Pons (tissue), 1 donor: ENCODE data around the gene HOMER3.
"Not testable (repeated sequence)": the region's sequence is repeated elsewhere in the genome, so short reads cannot be mapped to it uniquely, and the experiment has no call there.

Source experiments
- DNase-seq: peaks from one replicate; pipeline ENCODE4 v3.0.0-alpha.2; 2016; ENCODE audit warnings: low spot score

HOMER3 gene

DNA sequence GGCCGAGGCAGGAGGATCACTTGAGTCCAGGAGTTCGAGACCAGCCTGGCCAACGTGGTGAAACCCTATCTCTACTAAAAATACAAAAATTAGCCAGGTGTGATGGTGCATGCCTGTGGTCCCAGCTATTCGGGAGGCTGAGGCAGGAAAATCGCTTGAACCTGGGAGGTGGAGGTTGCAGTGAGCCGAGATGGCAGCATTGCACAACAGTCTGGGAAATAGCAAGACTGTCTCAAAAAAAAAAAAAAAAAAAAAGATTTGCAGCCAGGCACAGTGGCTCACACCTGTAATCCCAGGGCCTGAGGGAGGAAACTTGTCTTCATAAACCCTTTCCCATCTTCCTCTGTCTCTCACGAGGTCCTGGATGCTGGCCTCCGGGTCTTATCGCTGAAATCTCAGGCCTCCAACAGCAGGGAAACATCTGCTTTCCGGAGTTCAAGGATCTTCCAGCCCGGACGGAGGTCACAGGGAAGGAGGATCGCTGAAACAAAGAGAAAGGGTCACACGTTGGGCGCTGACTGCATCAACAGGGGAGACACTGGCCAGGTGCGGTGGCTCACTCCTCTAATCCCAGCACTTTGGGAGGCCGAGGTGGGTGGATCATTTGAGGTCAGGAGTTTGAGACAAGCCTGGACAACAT, 11.5 kb upstream of the HOMER3 start:
- DNase-seq: not testable (repeated sequence)

DNA sequence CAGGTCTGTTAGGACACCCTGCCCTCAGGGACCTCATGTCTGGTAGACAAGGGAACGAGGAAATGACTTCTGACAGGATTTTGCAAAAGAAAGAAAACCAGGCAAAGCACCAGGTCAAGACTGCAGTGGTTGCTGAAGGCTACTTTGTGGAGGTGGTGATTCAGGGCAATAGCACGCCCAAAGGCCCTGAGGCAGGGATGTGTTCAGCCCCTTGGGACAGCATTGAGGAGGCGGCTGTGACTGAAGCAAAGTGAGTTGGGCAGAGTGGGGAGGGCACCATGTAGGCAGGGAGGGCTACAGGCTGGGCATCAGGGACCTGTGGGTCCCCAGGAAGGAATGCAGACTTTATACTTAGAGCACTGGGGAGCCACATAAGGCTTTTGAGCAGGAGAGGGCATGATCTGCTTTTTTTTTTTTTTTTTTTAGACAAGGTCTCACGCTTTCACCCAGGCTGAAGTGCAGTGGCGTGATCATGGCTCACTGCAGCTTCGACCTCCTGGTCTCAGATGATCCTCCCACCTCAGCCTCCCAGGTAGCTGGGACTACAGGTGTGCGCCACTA, 10.8 kb upstream of the HOMER3 start:
- DNase-seq: no peak

DNA sequence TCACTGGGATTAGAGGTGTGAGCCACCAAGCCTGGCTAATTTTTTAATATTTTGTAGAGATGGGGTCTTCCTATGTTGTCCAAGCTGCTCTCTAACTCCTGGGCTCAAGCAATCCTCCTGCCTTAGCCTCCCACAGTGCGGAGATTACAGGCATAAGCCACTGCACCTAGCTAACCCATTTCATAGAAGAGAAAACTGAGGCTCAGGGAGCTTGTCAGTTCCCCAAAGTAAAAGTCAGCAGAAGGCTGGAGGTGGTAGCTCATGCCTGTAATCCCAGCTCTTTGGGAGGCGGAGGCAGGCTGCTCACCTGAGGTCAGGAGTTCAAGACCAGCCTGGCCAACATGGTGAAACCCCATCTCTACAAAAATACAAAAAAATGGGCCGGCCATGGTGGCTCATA, 8.8 kb upstream of the HOMER3 start:
- DNase-seq: no peak

DNA sequence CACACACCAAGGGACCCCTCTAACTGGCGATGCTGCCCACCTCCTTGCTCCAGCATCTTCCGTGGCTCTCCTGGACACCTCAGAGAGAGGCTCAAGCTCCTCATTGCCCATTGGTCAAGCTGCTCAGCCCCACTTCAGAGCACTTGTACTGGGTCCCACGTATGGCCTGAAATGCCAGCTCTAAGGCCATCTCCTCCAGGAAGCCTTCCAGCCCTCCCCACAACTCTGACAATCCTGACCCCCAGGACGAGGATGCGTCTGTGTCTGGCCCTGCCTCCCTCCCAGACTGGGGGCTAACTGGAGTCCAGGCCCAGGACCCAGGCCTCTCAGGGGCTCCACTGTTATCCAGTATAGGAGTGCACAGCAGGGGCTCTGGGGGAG, 7.9 kb upstream of the HOMER3 start:
- no peak for DNase-seq

DNA sequence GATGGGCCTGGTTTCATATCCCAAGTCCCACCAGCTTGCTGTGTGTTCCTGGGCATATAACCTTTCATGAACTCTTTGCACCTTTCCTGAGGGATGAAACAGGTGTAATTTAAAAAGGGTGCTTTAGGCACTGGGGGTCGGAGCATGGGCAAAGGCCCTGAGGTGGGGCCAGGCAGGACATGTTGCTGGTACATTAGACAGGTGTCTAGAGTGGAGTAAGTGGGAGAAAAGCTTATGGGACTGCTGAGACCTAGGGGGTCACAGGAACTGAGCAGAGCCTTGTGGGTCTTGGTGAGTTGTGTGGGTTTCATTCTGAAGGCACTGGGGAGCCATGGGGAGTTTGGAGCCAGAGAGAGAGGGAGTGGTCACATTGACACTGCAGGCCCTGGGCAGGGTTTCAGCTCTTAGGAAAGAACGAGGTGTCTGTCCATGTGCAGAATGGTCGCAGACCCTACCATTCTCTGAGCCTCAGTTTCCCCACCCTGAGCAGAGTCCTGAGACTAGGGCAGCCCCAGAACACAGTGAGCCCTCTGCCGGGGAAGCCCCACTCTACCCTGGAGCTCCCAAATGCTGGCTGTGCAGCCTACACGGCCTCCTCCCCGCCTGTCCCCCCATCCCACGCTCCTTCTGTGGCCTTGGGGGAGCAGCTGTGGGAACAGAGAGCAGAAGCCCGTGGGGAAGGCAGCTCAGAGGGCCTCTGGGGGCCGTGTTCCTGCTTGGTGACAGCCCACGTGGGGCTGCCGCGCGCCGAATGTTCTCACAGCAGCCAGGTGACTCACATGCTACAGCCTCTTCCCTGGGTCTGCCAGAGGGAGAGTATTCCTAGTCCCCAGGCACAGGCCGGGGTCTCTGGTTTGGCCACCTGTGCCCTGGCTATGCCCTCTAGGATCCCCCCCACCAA, 7.3 kb upstream of the HOMER3 start:
- no peak for DNase-seq

DNA sequence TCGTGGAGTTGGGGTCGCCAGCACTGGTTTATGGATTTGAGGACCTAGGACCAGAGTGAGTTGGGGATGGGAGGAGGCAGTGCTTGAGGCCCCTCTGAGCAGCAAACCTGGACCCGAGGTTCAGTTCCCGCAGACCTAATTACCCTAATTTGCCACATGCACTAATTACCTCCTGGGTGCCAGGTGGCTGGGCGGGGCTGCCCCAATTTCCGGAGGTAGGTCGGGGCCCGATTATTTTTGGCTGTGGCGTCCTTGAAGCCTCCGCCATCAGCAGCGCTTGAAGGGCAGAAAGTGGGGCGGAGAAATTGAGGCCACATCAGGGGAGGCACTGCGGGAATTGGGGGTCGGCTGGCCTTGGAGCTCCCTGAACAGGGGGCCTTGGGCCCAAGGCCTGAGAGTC, 5.9 kb upstream of the HOMER3 start:
- no peak for DNase-seq

DNA sequence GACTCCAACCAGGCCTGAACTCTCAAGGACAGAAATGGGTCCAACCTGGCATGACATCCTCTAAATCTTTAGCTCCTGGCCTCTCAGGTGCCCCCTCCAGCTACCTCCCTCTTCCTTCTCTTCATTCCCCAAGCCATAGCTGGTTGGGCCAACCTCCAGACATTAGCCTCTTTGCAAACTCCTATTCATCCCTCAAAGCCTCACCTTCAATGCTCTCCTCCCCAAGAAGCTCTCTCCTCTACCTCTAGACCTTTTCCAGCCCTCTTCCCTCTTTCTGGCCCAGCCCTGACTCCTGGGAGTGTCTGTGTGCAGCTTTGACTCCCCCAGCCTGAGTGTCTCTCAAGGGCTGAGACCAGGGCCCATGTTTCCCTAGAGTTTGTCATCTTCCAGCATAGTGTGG, 5.3 kb upstream of the HOMER3 start:
- no peak for DNase-seq

DNA sequence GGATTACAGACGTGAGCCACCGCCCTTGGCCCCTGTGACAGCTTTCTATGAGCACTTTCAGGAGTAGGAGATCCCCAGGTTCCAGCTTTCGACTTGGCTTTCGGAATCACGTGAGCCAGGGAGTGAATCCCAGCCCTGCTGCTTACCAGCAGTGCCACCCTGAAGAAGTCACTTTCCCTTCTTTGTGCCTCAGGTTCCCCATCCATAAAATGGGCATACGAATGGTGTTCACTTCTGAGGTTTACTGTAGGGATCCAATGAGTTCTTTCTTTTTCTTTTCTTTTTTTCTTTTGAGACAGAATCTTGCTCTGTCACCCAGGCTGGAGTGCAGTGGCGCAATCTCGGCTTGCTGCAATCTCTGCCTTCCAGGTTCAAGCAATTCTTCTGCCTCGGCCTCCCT, 4.3 kb upstream of the HOMER3 start:
- DNase-seq: no peak

DNA sequence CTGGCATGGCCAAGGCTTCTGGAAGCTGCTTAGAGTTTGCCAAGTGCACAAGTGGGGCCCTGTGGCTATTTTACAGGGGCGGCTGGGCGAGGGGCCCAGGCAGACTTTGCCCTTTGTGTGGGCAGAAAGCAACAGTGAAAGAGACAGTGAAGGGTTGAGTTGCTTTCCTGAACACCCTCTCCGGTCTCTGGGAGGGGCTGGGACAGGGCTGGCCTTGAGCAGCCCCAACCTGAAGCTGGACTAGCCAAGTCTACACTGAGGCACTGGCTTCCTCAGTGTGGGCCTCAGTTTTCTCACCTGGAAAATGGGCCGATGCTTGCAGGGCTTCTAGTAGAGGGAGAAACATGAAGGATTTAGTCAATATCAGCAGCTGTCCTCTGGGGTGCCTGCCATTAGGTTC, 2.4 kb upstream of the HOMER3 start:
- no peak for DNase-seq

DNA sequence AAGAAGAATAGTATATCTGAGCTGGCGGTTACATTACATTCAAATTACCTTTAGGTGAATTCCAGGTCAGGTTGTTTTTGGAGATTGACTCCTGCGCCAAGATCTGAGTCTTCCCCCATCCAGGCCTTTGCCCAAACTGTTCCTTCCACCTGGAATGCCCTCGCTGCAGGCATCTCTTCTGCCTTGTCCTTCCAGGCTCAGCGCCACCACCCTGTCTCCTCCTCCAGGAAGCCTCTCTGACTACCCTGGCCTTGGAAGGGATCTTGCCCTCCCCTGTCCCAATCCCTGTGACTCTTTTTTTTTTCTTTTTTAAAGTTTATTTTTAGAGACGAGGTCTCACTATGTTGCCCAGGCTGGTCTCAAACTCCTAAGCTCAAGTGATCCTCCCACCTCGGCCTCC, 1.7 kb upstream of the HOMER3 start:
- DNase-seq: no peak

DNA sequence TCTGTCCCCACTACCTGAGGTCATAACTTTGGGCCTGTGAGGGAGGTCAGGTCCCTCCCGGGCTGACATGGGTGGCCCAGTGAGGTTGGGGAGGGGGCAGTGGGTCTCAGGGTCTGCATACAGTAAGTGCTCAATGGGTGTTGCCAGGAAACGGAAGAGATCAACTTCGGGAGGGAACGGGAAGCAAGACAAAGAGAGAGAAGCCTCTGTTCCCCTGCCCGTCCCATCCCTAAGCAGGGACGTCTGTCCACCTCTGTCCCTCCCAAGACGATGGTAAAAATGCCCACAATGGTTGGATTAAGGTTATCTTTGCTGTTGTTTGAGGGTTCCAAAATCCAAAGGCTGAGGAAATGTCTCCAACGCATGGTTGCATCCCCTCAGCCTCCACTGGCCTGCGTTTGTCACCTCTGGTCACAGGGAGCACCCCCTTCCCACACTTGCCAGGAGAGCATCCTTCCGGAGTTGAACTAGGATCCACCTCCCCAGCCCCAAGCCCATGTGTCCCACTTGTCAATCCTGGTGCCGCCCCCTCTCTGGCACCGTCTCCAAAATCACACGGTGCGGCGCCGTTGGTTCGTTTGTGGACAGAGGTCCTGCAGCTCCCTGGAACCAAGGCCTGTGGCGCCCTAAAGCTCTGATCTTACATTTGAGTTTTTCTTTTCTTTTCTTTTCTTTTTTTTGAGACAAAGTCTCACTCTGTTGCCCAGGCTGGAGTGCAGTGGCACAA, 774 bp upstream of the HOMER3 start:
- DNase-seq: no peak

DNA sequence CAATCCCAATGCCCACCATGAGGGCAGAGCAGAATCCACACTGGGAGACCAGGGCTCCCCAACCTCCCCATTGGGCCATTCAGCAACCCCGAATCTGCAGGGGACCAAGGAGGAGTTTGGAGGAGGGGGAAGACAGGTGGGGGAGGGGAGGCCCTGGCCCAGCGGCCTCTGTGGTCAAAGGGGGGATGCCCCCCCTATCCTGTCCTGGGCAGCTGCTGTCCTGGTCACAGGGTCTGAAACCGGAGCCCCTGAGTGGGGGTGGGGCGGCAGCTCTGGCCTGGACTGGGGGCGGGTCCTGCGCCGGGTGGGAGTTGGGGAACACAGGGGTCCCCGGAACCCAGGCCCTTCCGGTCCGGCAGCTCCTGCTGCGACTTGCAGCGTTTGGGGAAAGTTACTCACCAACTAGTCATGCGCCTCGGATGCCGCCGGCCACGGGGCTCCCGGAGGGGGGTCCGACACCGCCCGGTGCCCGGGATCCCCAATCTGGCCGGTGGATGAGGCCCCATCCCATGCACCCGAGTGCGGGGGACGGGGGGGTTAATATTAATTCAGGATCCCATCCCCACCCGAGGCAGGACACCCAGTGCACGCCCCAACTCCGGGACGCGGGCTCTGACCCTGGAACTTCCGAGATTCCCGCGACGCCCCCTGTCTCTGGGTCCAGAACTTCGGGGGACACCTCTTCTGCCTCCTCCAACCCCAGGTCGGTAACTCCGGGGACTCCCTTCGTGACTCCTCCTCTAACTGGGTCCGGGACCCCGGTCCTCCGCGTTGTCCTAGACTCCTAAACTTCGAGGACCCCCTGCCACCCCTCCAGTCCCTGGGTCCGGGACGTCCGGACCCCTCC, 872 bp downstream of the HOMER3 start:
- DNase-seq: peak; percentile 45

DNA sequence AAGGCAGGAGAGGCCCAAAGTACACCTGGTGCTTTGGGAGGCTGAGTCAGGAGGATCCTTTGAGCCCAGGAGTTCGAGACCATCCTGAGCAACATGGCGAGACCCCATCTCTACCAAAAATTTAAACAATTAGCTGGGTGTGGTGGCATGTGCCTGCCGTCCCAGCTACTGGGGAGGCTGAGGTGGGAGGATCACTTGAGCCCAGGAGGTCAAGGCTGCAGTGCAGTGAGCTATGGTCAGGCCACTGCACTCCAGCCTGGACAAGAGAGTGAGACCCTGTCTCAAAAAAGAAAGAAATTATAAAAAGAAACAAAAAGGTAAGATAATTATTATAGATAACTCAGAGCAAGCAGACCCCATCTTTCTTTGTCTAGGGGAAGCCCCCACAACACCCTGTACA, 1.9 kb downstream of the HOMER3 start:
- DNase-seq: no peak

DNA sequence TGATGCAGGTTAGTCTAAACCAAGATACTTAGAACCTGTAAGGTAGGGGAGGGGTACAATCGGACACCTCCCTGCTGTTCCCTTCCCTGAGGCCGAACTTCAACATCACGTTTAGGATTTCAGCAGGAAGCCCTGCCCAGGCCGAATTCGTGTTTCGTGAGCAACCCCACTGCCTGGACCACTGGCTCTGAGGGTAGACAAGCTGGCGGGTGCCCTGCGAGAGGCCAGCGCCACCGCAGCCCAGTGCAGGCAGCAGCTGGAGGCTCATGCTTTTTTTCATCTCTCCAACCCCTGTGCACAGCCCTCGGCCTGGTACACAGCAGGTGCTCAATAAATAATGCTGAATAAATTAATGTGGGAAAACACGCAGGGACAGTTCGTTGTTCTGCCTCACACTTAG, 7.7 kb downstream of the HOMER3 start:
- DNase-seq: no peak

DNA sequence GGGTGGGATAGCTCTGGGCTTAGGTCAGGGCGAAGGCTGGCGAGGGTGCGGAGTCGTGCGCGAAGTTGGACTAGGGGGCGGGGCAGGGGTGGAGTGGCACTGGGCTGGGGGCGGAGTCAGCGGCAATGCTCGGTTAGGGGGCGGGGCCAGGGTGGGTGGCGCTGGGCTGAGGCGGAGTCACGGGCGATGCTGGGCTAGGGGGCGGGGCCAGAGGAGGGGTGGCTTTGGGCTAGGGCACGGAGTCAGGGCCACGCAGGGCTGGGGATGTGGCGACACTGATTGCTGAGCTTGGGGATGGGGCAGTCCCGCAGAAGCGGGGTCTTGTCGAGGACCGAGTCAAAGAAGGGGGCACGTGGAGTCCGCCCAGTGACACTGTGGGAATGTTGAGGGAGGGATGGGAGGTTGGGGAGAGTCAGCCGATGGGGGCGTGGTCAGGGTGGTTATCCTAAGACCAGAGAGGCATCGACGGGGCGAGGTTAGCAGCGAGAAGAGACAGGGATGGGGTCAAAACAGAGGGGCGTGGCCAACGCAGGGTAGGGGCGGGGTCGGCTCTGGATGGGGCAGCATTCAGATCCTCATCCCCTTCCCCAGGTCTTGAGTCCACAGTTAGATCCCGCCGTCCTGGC, 8.7 kb downstream of the HOMER3 start:
- peak; percentile 31 for DNase-seq

DNA sequence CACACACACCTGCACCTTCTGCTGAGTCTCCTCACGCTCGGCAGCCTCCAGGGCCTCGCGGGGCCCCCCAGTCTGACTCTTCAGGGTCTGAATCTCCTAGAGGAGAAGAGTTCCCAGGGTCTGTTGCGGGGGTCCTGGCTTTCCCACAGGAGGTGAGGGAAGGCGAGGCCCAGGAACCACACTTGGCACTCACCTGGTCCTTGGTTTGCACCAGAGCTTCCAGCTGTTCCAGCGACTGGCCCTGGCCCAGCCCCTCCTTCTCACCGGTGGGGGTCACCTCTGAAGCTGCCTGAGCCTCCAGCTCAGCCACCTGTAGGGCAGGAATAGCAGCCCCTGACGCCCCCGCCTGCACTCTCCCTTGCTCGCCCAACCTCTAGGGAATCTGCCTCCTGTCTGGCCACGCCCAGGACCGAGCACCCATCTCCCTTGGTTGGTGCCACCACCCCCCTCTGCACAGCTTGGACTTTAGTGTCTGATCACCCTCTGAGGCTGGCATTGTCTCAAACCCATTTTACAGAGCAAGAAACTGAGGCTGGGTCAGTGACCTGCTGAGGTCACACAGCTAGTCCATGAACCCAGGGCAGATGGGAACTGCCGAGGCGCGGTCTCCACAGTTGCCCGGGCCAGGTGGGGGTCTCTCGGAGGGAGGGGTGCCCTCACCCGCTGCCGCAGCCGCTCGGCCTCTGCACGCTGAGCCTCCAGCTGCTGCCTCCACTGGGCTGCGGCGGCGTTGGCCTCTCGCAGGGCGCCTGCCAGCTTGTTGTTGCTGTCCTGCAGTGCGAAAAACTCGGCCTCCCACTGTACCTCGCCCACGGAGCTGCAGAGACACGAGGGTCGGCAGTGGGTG, 9.5 kb downstream of the HOMER3 start:
- DNase-seq: no peak

DNA sequence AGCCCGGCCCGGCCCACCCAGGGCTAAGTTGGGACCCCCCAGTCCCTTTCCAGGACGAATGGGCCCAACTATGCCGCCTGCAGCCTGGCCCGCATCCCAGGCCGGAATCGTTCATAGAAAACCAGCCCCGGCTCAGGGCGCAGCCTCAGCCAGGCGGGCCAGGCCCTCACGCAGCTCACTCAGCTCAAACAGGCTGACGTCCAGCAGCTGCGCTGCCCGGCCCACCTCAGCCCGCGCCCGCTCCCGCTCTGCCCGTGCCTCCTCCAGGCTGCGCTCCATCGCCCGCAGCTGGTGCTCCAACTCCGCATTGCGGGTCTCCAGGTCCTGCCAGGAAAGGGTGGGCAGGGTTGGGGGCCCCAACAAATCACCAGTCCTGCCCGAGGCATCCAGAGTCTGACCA, 11.7 kb downstream of the HOMER3 start:
- no peak for DNase-seq

DNA sequence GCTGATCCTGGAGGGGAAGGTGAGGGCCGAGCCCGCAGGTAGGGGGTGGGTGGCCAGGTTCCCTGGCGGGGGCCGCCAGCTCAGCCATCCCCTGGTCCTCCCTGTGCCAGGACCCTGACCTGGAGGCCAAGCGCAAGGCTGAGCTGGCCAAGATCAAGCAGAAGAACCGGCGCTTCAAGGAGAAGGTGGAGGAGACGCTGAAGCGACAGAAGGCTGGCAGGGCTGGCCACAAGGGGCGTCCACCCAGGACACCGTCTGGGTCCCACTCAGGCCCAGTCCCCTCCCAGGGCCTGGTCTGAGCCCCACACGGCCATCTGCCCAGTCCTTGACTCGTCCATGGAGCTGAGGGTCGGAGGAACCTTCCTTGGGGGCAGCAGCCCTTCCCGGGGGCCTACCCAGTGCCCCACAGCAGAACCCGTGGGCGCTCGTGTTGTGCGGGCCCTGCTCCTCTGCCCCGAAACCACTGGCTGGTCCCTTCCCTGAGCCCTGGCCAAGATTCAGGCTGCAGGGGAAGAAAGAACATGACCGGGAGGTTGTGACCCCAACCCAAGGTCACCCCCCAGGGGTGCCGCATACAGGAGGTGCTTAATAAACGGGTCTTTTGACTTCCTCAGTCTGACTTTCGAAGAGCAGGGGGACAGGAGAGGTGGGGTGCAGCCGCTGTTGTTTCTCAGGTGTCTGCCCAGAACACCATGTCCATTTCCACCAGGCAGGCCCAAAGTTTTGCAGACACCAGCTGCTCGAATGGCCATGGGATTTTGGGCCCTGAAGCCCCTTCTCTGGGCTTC, 12.8 kb downstream of the HOMER3 start:
- no peak for DNase-seq

DNA sequence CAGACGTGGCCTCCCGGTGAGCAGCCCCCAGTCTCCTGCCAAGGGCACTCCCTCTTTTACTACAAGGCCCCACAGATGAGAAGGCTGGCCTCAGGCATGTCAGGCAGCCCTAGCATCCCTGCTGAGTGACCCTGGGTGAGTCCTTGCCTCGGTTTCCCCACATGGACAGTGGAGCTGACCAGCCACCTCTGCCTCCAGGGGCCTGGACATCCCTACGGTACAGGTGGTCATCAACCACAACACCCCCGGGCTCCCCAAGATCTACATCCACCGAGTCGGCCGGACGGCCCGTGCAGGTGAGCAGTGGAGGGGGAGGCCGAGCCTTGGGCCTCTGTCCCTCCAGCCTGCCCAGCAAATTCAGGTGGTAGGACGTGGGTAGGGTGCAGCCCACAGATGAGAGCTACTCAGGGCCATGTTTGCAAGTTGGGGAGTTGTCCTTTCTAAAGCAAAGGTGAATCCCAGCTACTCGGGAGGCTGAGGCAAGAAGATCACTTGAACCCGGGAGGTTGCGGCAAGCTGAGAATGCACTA, 16.3 kb downstream of the HOMER3 start:
- no peak for DNase-seq
